ENCODE measurements around the gene GPR83. TPM values are rescaled to one million over a fixed set of nuclear protein-coding genes. Genes with fewer than 3 reads are reported as not detected.

GPR83 gene
- total and polyA plus RNA-seq, 3 donors from 2014 or later = 0.45 to 0.94 (median 0.74) TPM

- Histone ChIP-seq H3K9me3 (no peaks in the 10 kb centered on the region), H3K4me3 (no peak overlapping the region), H3K36me3 (ENCODE audit: low read depth, missing control alignments) (no peaks in the 10 kb centered on the region), H3K27me3 (no peaks in the 10 kb centered on the region), H3K27ac (no peak overlapping the region), H3K4me1 (no peaks in the 10 kb centered on the region)
- WGBS, 2 donors = 80 to 87% methylated on average over 4 of the region's 4 CpGs
- no peak for DNase-seq
- intact Hi-C loops (cut with DNase I; ENCODE audit: low total_unique reads) = no loop called here
- TF ChIP-seq POLR2A (IDR thresholded peaks at IDR 0.05) (no peak), CTCF (IDR thresholded peaks at IDR 0.05) (no peak)
These were observed 45.9 kb upstream of the GPR83 start for GRCh38 chr11:94447149-94447548.

GRCh38 chr11:94445641-94446040, 44.4 kb upstream of the GPR83 start:
- Histone ChIP-seq H3K4me1 (no peaks in the 10 kb centered on the region), H3K4me3 (no peak overlapping the region), H3K27ac (no peak overlapping the region), H3K36me3 (ENCODE audit: low read depth, missing control alignments) (no peaks in the 10 kb centered on the region), H3K9me3 (no peaks in the 10 kb centered on the region), H3K27me3 (no peaks in the 10 kb centered on the region)
- intact Hi-C loops (cut with DNase I; ENCODE audit: low total_unique reads) = no loop called here
- no peak for TF ChIP-seq CTCF (IDR thresholded peaks at IDR 0.05)
- no peak for TF ChIP-seq POLR2A (IDR thresholded peaks at IDR 0.05)
- 89 to 95% methylated on average over 1 of the region's 1 CpG for WGBS, 2 donors
- DNase-seq = no peak

- WGBS, 2 donors = 51 to 58% methylated on average over 1 of the region's 1 CpG
- no peak overlapping the region for H3K27ac ChIP-seq
- TF ChIP-seq POLR2A (IDR thresholded peaks at IDR 0.05) = no peak
- no peak for TF ChIP-seq CTCF (IDR thresholded peaks at IDR 0.05)
- no peaks in the 10 kb centered on the region for H3K27me3 ChIP-seq
- DNase-seq = no peak
- peaks cover 3% of the 10 kb centered on the region for H3K36me3 ChIP-seq (ENCODE audit: low read depth, missing control alignments)
- no peaks in the 10 kb centered on the region for H3K9me3 ChIP-seq
- H3K4me3 ChIP-seq = no peak overlapping the region
- H3K4me1 ChIP-seq = no peaks in the 10 kb centered on the region
- intact Hi-C loops (cut with DNase I; ENCODE audit: low total_unique reads) = no loop called here
These were observed 31.8 kb upstream of the GPR83 start for GRCh38 chr11:94433049-94433448.

GRCh38 chr11:94424662-94425061, 23.4 kb upstream of the GPR83 start:
- Histone ChIP-seq H3K9me3 (no peaks in the 10 kb centered on the region), H3K4me3 (no peak overlapping the region), H3K27me3 (no peaks in the 10 kb centered on the region), H3K36me3 (ENCODE audit: low read depth, missing control alignments) (no peaks in the 10 kb centered on the region), H3K4me1 (no peaks in the 10 kb centered on the region), H3K27ac (no peak overlapping the region)
- no peak for DNase-seq
- intact Hi-C loops (cut with DNase I; ENCODE audit: low total_unique reads) = no loop called here
- WGBS, 2 donors = 92 to 97% methylated on average over 2 of the region's 2 CpGs
- TF ChIP-seq CTCF (IDR thresholded peaks at IDR 0.05) (no peak), POLR2A (IDR thresholded peaks at IDR 0.05) (no peak)

- H3K27me3 ChIP-seq = no peaks in the 10 kb centered on the region
- WGBS, 2 donors = 94 to 97% methylated on average over 2 of the region's 2 CpGs
- intact Hi-C loops (cut with DNase I; ENCODE audit: low total_unique reads) = no loop called here
- no peaks in the 10 kb centered on the region for H3K4me1 ChIP-seq
- H3K36me3 ChIP-seq (ENCODE audit: low read depth, missing control alignments) = no peaks in the 10 kb centered on the region
- no peak overlapping the region for H3K4me3 ChIP-seq
- no peak for DNase-seq
- H3K27ac ChIP-seq = no peak overlapping the region
- TF ChIP-seq CTCF (IDR thresholded peaks at IDR 0.05) (no peak), POLR2A (IDR thresholded peaks at IDR 0.05) (no peak)
- no peaks in the 10 kb centered on the region for H3K9me3 ChIP-seq
These were observed 22.8 kb upstream of the GPR83 start for GRCh38 chr11:94424011-94424410.
